K562 (cell line): Measurements from ENCODE around the gene CTDSPL. TPM values are rescaled to one million over a fixed set of nuclear protein-coding genes. Genes with fewer than 3 reads are reported as not detected.

Experiments
- BRD9 ChIP-seq: fragments of 450-650 bp; IDR thresholded peaks from 2 replicates; pipeline ENCODE4 v1.6.1; 2018; ENCODE audit warnings: low read depth; ENCODE audit not compliant: partially characterized antibody
- EP400 ChIP-seq: fragments of 450-650 bp; IDR thresholded peaks from 2 replicates; pipeline ENCODE4 v1.6.1; 2017; ENCODE audit warnings: antibody characterized with exemption, mild to moderate bottlenecking, moderate library complexity
- FOXK1 ChIP-seq: sonication (generic); formaldehyde crosslinking; IDR thresholded peaks from 2 replicates; pipeline ENCODE4 v1.8.0; 2022; ENCODE audit warnings: missing genetic modification reagents, mild to moderate bottlenecking, borderline replicate concordance
- HMG20A ChIP-seq: fragments of 450-650 bp; formaldehyde crosslinking; conservative IDR thresholded peaks from 2 replicates; pipeline ENCODE4 v1.4.0; 2020; ENCODE audit warnings: mild to moderate bottlenecking, mixed read lengths
- KLF6 ChIP-seq: fragments of 250-450 bp; sonication (Bioruptor Pico); IDR thresholded peaks from 2 replicates; pipeline ENCODE4 v1.4.0; 2020; ENCODE audit warnings: mild to moderate bottlenecking, moderate library complexity, borderline replicate concordance
- MLX ChIP-seq, 2 experiments: fragments of 450-650 bp in 1 of 2; sonication (generic) in 1 of 2; formaldehyde crosslinking; conservative IDR thresholded peaks; 2 replicates each; pipeline versions ENCODE4 v1.4.0 to v1.8.1; 2020 to 2022; ENCODE audit warnings: mild to moderate bottlenecking in 1 of 2, missing genetic modification reagents in 1 of 2
- NCOR1 ChIP-seq: fragments of 450-650 bp; IDR thresholded peaks from 2 replicates; pipeline ENCODE4 v1.6.1; 2016; ENCODE audit warnings: mild to moderate bottlenecking, moderate library complexity
- NR2F6 ChIP-seq: fragments of 450-650 bp; formaldehyde crosslinking; IDR thresholded peaks from 2 replicates; pipeline ENCODE4 v1.4.0; 2020; ENCODE audit warnings: mild to moderate bottlenecking
- PCBP2 ChIP-seq: fragments of 200-400 bp; formaldehyde crosslinking; IDR thresholded peaks from 2 replicates; pipeline ENCODE4 v1.6.1; 2018; ENCODE audit warnings: low read length, low read depth, mild to moderate bottlenecking, moderate library complexity; ENCODE audit not compliant: poor library complexity, severe bottlenecking
- RUNX1 ChIP-seq: sonication (generic); IDR thresholded peaks from 2 replicates; pipeline ENCODE4 v1.6.1; 2016; ENCODE audit warnings: antibody characterized with exemption, low read depth
- SFPQ ChIP-seq: fragments of 200-400 bp; formaldehyde crosslinking; IDR thresholded peaks from 2 replicates; pipeline ENCODE4 v1.6.1; 2017; ENCODE audit warnings: mild to moderate bottlenecking, low read depth, low read length, moderate library complexity
- STAG1 ChIP-seq: sonication (generic); formaldehyde crosslinking; IDR thresholded peaks from 2 replicates; pipeline ENCODE4 v1.5.0; 2020; ENCODE audit warnings: missing genetic modification reagents, borderline replicate concordance
- STAT6 ChIP-seq: sonication (generic); formaldehyde crosslinking; IDR thresholded peaks from 2 replicates; pipeline ENCODE4 v1.8.1; 2023; ENCODE audit warnings: mild to moderate bottlenecking, missing genetic modification reagents
- ZNF239 ChIP-seq: fragments of 250-450 bp; sonication (Bioruptor Pico); IDR thresholded peaks from 2 replicates; pipeline ENCODE4 v1.4.0; 2020; ENCODE audit warnings: mild to moderate bottlenecking
- ZNF41 ChIP-seq: fragments of 250-450 bp; sonication (Bioruptor Pico); conservative IDR thresholded peaks from 2 replicates; pipeline ENCODE4 v1.4.0; 2020; ENCODE audit warnings: mild to moderate bottlenecking
- ZNF609 ChIP-seq: sonication (generic); formaldehyde crosslinking; IDR thresholded peaks from 2 replicates; pipeline ENCODE4 v1.8.1; 2023; ENCODE audit warnings: missing genetic modification reagents, mild to moderate bottlenecking, borderline replicate concordance
- polyA plus RNA-seq, 8 experiments: library from polyadenylated mRNA; depleted of rRNA in 4 of 8; stranded (reverse) in 5 of 8; unstranded in 3 of 8; fragments of >200 nt; fragmentation: Nextera tagmentation in 2 of 8; fragmentation: Illumina TruSeq in 1 of 8; extraction: Ambion mirVana in 2 of 8; extraction: Trizol in 1 of 8; gene quantifications; 2 replicates each; pipeline versions ENCODE4 v1.2.1 to v1.2.3, GENCODE V29; 2011 to 2014; ENCODE audit warnings: inconsistent platforms in 1 of 8, missing spikeins in 1 of 8
- total RNA-seq, 7 experiments: library from RNA; depleted of rRNA in 6 of 7; stranded (reverse); fragments of >200 nt in 6 of 7; fragmentation: Illumina TruSeq in 2 of 7; extraction: Trizol in 2 of 7; gene quantifications; 2 replicates each; pipeline versions ENCODE4 v1.2.1 to v1.2.3, GENCODE V29; 2011 to 2021; ENCODE audit warnings: low replicate concordance in 1 of 7

CTDSPL gene
- total and polyA plus RNA-seq, 9 of the 15 experiments (the other 6 are each of a cell fraction or from before 2014, with no cell fraction given), result 5.1 to 19.3 (median 11.3) TPM

- TF ChIP-seq SFPQ (no peak), NR2F6 (0 out of 2 replicates have a peak, but pooled peaks have one; percentile 51), STAT6 (CRISPR knock-in tag) (no peak), MLX (CRISPR knock-in tag; conservative IDR thresholded peaks at IDR 0.05) (no peak), BRD9 (no peak), ZNF239 (peak; percentile 91), RUNX1 (no peak), ZNF609 (no peak), PCBP2 (no peak), FOXK1 (no peak), KLF6 (CRISPR knock-in tag) (peak; percentile 97), EP400 (no peak), ZNF41 (peak; percentile 93), STAG1 (CRISPR knock-in tag) (no peak), NCOR1 (no peak), HMG20A (CRISPR knock-in tag) (0 out of 2 replicates have a peak, but pooled peaks have one; percentile 36)
Measured at GRCh38 chr3:37824090-37824953, 37.4 kb upstream of the CTDSPL start (continued).
